Femur (tissue), 1 donor: ENCODE results near the gene SPACDR.

ENCODE experiments used
- DNase-seq: peaks from one replicate; pipeline ENCODE4 v3.0.0-alpha.2; 2017

Gene SPACDR

GRCh38 chr7:100484673-100485045 lies 20.6 kb upstream of the SPACDR start:
- DNase-seq, result no peak

- DNase-seq, result peak; percentile 91
These were observed 19.9 kb upstream of the SPACDR start, which contains the start of gene NYAP1 for GRCh38 chr7:100483722-100484672. Gene NYAP1, plus strand, starts transcription at chr7:100483927. Its CDS starts 1,385 bp downstream, at chr7:100485312.

- DNase-seq, result peak; percentile 81
These were observed 19.1 kb upstream of the SPACDR start for GRCh38 chr7:100483090-100483721.

- no peak for DNase-seq
These were observed 18.6 kb upstream of the SPACDR start for GRCh38 chr7:100482728-100483089.

GRCh38 chr7:100481466-100481865 lies 17.4 kb upstream of the SPACDR start:
- DNase-seq, result no peak

GRCh38 chr7:100478958-100479660 lies 15.0 kb upstream of the SPACDR start, which contains the start of gene TSC22D4:
Gene TSC22D4, minus strand, starts transcription at chr7:100479214. Its CDS starts 1,176 bp downstream, at chr7:100478038.
- DNase-seq, result peak; percentile 99

GRCh38 chr7:100477871-100478267 lies 13.8 kb upstream of the SPACDR start:
- no peak for DNase-seq

GRCh38 chr7:100476903-100477870 lies 13.1 kb upstream of the SPACDR start:
- DNase-seq, result no peak

- DNase-seq, result no peak
These were observed 12.2 kb upstream of the SPACDR start for GRCh38 chr7:100476101-100476780.

GRCh38 chr7:100475549-100475948 lies 11.5 kb upstream of the SPACDR start:
- DNase-seq, result no peak

- no peak for DNase-seq
These were observed 8.9 kb upstream of the SPACDR start for GRCh38 chr7:100472854-100473499.

GRCh38 chr7:100472121-100472851 lies 8.2 kb upstream of the SPACDR start:
- no peak for DNase-seq

GRCh38 chr7:100471021-100471420 lies 7.0 kb upstream of the SPACDR start:
- DNase-seq, result no peak

- peak; percentile 91 for DNase-seq
These were observed 5.4 kb upstream of the SPACDR start for GRCh38 chr7:100469227-100470044.

GRCh38 chr7:100467638-100468373 lies 3.7 kb upstream of the SPACDR start:
- peak; percentile 66 for DNase-seq

GRCh38 chr7:100466653-100467605 lies 2.9 kb upstream of the SPACDR start:
- DNase-seq, result no peak

- DNase-seq, result peak; percentile 89
These were observed 1.7 kb upstream of the SPACDR start for GRCh38 chr7:100465702-100466311.
